HG03432 (cell line): Measurements from ENCODE around the gene FAM156A.
A peak's percentile ranks its signal among the peaks of the same experiment; 100 is the strongest.
"Not testable (repeated sequence)": the region's sequence is repeated elsewhere in the genome, so short reads cannot be mapped to it uniquely, and the experiment has no call there.

Source experiments
- ATAC-seq: cut with Tn5 transposase; IDR thresholded peaks from one replicate; pipeline ENCODE4 v1.9.1; 2021; ENCODE audit warnings: mild to moderate bottlenecking, moderate library complexity; ENCODE audit not compliant: unreplicated experiment

The FAM156A gene

GRCh38 chrX:52958113-52958959 lies at the start of gene FAM156A:
FAM156A (minus strand) TSS chrX:52958518; CDS start chrX:52948588, 9,930 bp downstream.
- ATAC-seq: peak; percentile 91

GRCh38 chrX:53005327-53005726 lies 47.0 kb upstream of the FAM156A start:
- no peak for ATAC-seq

GRCh38 chrX:53004811-53005210 lies 46.5 kb upstream of the FAM156A start:
- no peak for ATAC-seq

- ATAC-seq: no peak
Measured at GRCh38 chrX:53004038-53004437, 45.7 kb upstream of the FAM156A start.

- no peak for ATAC-seq
Measured at GRCh38 chrX:53003111-53003510, 44.8 kb upstream of the FAM156A start.

GRCh38 chrX:53001958-53002357 lies 43.6 kb upstream of the FAM156A start:
- ATAC-seq: no peak

- ATAC-seq: no peak
Measured at GRCh38 chrX:53000447-53001135, 42.3 kb upstream of the FAM156A start.

- ATAC-seq: no peak
Measured at GRCh38 chrX:52995987-52996331, 37.6 kb upstream of the FAM156A start.

GRCh38 chrX:52995135-52995986 lies 37.0 kb upstream of the FAM156A start:
- ATAC-seq: peak; percentile 98

- ATAC-seq: no peak
Measured at GRCh38 chrX:52990848-52991247, 32.5 kb upstream of the FAM156A start.

- peak; percentile 96 for ATAC-seq
Measured at GRCh38 chrX:52990011-52990631, 31.8 kb upstream of the FAM156A start.

- no peak for ATAC-seq
Measured at GRCh38 chrX:52988985-52989917, 30.9 kb upstream of the FAM156A start.

GRCh38 chrX:52983321-52984000 lies 25.1 kb upstream of the FAM156A start:
- no peak for ATAC-seq

GRCh38 chrX:52979993-52980392 lies 21.7 kb upstream of the FAM156A start:
- no peak for ATAC-seq

GRCh38 chrX:52979568-52979967 lies 21.2 kb upstream of the FAM156A start:
- no peak for ATAC-seq

GRCh38 chrX:52977953-52978352 lies 19.6 kb upstream of the FAM156A start:
- no peak for ATAC-seq

- ATAC-seq: not testable (repeated sequence)
Measured at GRCh38 chrX:52975576-52975975, 17.3 kb upstream of the FAM156A start.

- not testable (repeated sequence) for ATAC-seq
Measured at GRCh38 chrX:52974336-52974992, 16.1 kb upstream of the FAM156A start.

- not testable (repeated sequence) for ATAC-seq
Measured at GRCh38 chrX:52967922-52968321, 9.6 kb upstream of the FAM156A start.
